Stimulated activated CD8-positive, alpha-beta memory T cell treated with anti-CD3 and anti-CD28 coated beads, Interleukin-15, amount 100 ng/mL, for 24 hours (primary cell): ENCODE results near the gene APOE.
A peak's percentile ranks its signal among the peaks of the same experiment; 100 is the strongest.
"Not testable (repeated sequence)": the region's sequence is repeated elsewhere in the genome, so short reads cannot be mapped to it uniquely, and the experiment has no call there.

ENCODE experiments used
- DNase-seq: peaks from one replicate; pipeline ENCODE4 v3.0.0-alpha.2; 2020; ENCODE audit warnings: low read depth

APOE gene

DNA sequence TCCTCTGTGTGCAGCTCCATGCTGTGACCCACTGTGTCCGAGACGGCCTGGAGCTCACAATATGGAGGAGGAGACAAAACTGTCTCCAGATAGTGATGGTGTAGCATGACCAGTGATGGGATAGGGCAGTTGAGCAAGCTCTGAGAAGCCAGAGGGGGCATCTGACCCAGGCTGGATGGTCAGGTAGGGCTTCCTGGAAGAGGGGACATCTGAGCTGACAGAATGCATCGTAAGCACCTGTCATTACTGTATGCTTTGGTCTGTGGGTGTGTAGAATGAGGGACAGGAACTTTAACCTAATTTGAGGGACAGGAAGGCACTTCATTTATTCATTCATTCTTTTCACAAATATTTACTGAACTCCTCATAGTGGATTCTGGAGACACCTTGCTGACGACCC is 21.0 kb upstream of the APOE start:
- DNase-seq: no peak

- no peak for DNase-seq
Observed at GRCh38 chr19:44886141-44886540, 19.5 kb upstream of the APOE start.

GRCh38 chr19:44887648-44888047 is 17.9 kb upstream of the APOE start:
- no peak for DNase-seq

DNA sequence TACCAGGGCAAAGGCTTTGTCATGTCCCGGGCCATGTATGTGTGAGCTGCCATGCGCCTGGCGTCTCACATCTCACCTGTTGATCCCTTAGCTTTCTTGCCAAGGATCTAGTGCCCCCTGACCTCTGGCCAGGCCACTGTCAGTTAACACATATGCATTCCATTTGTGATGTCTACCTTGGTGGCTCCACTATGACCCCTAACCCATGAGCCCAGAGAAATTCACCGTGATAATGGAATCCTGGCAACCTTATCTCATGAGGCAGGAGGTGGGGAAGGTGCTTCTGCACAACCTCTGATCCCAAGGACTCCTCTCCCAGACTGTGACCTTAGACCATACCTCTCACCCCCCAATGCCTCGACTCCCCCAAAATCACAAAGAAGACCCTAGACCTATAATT is 17.3 kb upstream of the APOE start:
- not testable (repeated sequence) for DNase-seq

- DNase-seq: no peak
Observed at GRCh38 chr19:44889830-44890365, 15.7 kb upstream of the APOE start.

GRCh38 chr19:44890366-44891015 is 15.1 kb upstream of the APOE start:
- no peak for DNase-seq

GRCh38 chr19:44891016-44891882 is 14.3 kb upstream of the APOE start, which contains the start of gene TOMM40:
Gene TOMM40, plus strand, starts transcription at chr19:44891254. Its CDS starts 162 bp downstream, at chr19:44891416.
- DNase-seq: peak; percentile 96

- DNase-seq: no peak
Observed at GRCh38 chr19:44892932-44893331, 12.7 kb upstream of the APOE start.

GRCh38 chr19:44893332-44894051 is 12.1 kb upstream of the APOE start:
- DNase-seq: no peak

GRCh38 chr19:44894052-44894400 is 11.6 kb upstream of the APOE start:
- no peak for DNase-seq

DNA sequence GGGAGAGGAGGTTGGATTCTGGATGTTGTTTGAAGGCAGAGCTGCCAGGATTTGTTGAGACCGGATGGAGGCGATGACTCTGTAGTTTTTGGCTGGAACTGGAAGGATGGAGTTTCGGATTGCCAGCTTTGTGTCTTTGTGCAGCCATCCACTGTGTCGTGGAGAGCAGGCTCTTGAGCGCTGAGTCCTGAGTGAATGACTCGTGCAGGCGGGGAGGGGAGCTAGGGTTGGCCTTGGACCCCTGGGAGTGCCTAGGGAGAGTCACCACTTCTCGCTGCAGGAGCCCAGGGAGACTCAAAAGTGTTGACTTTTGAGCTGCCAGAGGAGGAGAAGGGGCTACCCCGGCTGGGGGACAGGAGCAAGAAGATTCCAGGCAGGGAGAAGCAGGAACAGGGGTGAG is 10.7 kb upstream of the APOE start:
- no peak for DNase-seq

GRCh38 chr19:44897835-44898234 is 7.8 kb upstream of the APOE start:
- no peak for DNase-seq

GRCh38 chr19:44900328-44901244 is 5.0 kb upstream of the APOE start:
- no peak for DNase-seq

DNA sequence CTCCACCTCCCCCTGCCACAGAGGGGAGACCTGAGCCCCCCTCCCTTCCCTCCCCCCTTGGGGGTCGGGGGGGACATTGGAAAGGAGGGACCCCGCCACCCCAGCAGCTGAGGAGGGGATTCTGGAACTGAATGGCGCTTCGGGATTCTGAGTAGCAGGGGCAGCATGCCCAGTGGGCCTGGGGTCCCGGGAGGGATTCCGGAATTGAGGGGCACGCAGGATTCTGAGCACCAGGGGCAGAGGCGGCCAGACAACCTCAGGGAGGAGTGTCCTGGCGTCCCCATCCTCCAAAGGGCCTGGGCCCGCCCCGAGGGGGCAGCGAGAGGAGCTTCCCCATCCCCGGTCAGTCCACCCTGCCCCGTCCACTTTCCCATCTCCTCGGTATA is 2.4 kb upstream of the APOE start:
- no peak for DNase-seq

GRCh38 chr19:44903602-44904425 is 1.8 kb upstream of the APOE start:
- peak; percentile 79 for DNase-seq

GRCh38 chr19:44904426-44904994 is 1.1 kb upstream of the APOE start:
- no peak for DNase-seq

- DNase-seq: no peak
Observed at GRCh38 chr19:44907613-44908012, 2.0 kb downstream of the APOE start.

DNA sequence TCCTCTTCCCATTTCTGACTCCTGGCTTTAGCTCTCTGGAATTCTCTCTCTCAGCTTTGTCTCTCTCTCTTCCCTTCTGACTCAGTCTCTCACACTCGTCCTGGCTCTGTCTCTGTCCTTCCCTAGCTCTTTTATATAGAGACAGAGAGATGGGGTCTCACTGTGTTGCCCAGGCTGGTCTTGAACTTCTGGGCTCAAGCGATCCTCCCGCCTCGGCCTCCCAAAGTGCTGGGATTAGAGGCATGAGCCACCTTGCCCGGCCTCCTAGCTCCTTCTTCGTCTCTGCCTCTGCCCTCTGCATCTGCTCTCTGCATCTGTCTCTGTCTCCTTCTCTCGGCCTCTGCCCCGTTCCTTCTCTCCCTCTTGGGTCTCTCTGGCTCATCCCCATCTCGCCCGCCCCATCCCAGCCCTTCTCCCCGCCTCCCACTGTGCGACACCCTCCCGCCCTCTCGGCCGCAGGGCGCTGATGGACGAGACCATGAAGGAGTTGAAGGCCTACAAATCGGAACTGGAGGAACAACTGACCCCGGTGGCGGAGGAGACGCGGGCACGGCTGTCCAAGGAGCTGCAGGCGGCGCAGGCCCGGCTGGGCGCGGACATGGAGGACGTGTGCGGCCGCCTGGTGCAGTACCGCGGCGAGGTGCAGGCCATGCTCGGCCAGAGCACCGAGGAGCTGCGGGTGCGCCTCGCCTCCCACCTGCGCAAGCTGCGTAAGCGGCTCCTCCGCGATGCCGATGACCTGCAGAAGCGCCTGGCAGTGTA is 2.7 kb downstream of the APOE start:
- DNase-seq: no peak

DNA sequence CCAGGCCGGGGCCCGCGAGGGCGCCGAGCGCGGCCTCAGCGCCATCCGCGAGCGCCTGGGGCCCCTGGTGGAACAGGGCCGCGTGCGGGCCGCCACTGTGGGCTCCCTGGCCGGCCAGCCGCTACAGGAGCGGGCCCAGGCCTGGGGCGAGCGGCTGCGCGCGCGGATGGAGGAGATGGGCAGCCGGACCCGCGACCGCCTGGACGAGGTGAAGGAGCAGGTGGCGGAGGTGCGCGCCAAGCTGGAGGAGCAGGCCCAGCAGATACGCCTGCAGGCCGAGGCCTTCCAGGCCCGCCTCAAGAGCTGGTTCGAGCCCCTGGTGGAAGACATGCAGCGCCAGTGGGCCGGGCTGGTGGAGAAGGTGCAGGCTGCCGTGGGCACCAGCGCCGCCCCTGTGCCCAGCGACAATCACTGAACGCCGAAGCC is 3.3 kb downstream of the APOE start:
- DNase-seq: no peak

- no peak for DNase-seq
Observed at GRCh38 chr19:44909775-44910174, 4.2 kb downstream of the APOE start.
